HEK293T (cell line): ENCODE data around the gene TMEM273.

Source experiments
- ARNT ChIP-seq: fragments of 450-650 bp; IDR thresholded peaks from 2 replicates; pipeline ENCODE4 v1.6.1; 2017; ENCODE audit warnings: mild to moderate bottlenecking
- BHLHE40 ChIP-seq: fragments of 450-650 bp; IDR thresholded peaks from 2 replicates; pipeline ENCODE4 v1.6.1; 2016; ENCODE audit warnings: mild to moderate bottlenecking, moderate library complexity, borderline replicate concordance
- CTBP1 ChIP-seq: fragments of 450-650 bp; IDR thresholded peaks from 2 replicates; pipeline ENCODE4 v1.6.1; 2016; ENCODE audit warnings: borderline replicate concordance
- FOXK2 ChIP-seq: fragments of 450-650 bp; IDR thresholded peaks from 2 replicates; pipeline ENCODE4 v1.6.1; 2016; ENCODE audit warnings: mild to moderate bottlenecking
- FOXM1 ChIP-seq: fragments of 450-650 bp; IDR thresholded peaks from 2 replicates; pipeline ENCODE4 v1.6.1; 2017; ENCODE audit warnings: mild to moderate bottlenecking, borderline replicate concordance
- HDGF ChIP-seq: fragments of 450-650 bp; IDR thresholded peaks from 2 replicates; pipeline ENCODE4 v1.6.1; 2017; ENCODE audit warnings: antibody characterized with exemption, borderline replicate concordance
- L3MBTL2 ChIP-seq: fragments of 450-650 bp; conservative IDR thresholded peaks from 2 replicates; pipeline ENCODE4 v1.6.1; 2016; ENCODE audit warnings: mild to moderate bottlenecking
- LEF1 ChIP-seq: fragments of 450-650 bp; IDR thresholded peaks from 2 replicates; pipeline ENCODE4 v1.6.1; 2017; ENCODE audit warnings: mild to moderate bottlenecking, borderline replicate concordance
- NFRKB ChIP-seq: fragments of 450-650 bp; IDR thresholded peaks from 2 replicates; pipeline ENCODE4 v1.6.1; 2016; ENCODE audit warnings: mild to moderate bottlenecking, moderate library complexity
- PKNOX1 ChIP-seq: fragments of 450-650 bp; IDR thresholded peaks from 2 replicates; pipeline ENCODE4 v1.6.1; 2016
- SUZ12 ChIP-seq: fragments of 450-650 bp; IDR thresholded peaks from 2 replicates; pipeline ENCODE4 v1.6.1; 2016; ENCODE audit warnings: mild to moderate bottlenecking
- ZNF384 ChIP-seq: fragments of 450-650 bp; IDR thresholded peaks from 2 replicates; pipeline ENCODE4 v1.6.1; 2016

- TF ChIP-seq FOXK2 (no peak), NFRKB (no peak), PKNOX1 (no peak), HDGF (no peak), BHLHE40 (no peak), CTBP1 (no peak), LEF1 (no peak), ARNT (no peak), SUZ12 (no peak), ZNF384 (no peak), L3MBTL2 (no peak), FOXM1 (no peak)
Observed at GRCh38 chr10:49180444-49180860, 7.7 kb downstream of the TMEM273 start.
